Body of pancreas (tissue), 4 donors: Measurements from ENCODE around the gene PRG2. TPM values are rescaled to one million over a fixed set of nuclear protein-coding genes. Genes with fewer than 3 reads are reported as not detected.
A peak's percentile ranks its signal among the peaks of the same experiment; 100 is the strongest.

ENCODE experiments used
- ATAC-seq: fragments of 150-250 bp; one replicate; pipeline ENCODE4 v1.9.1; 2016
- DNase-seq, 4 donors: peaks; one replicate each; pipeline ENCODE4 v3.0.0-alpha.2; 2019
- H3K27ac ChIP-seq, 4 donors: fragments of 200-600 bp; sonication (generic); 1 replicate in 3 of 4; 2 replicates in 1 of 4; pipeline versions ENCODE4 v1.5.1 to v1.6.1; 2016 to 2019; ENCODE audit warnings: mild to moderate bottlenecking in 1 of 4, mixed read lengths in 1 of 4, moderate library complexity in 1 of 4
- H3K27me3 ChIP-seq, 2 donors: fragments of 200-600 bp; sonication (generic); one replicate each; pipeline ENCODE4 v1.6.0; 2016; ENCODE audit warnings: mild to moderate bottlenecking in 1 of 2
- H3K36me3 ChIP-seq, 2 donors: fragments of 200-600 bp; sonication (generic); replicated peaks in 1 of 2; 2 replicates each; pipeline ENCODE4 v1.5.1; 2016; ENCODE audit warnings: low read depth in 2 of 2; ENCODE audit not compliant: insufficient read depth in 1 of 2
- H3K4me1 ChIP-seq: fragments of 200-600 bp; sonication (generic); one replicate; pipeline ENCODE4 v1.6.0; 2016
- H3K4me3 ChIP-seq, 2 donors: fragments of 200-600 bp; sonication (generic); 1 replicate in 1 of 2; 2 replicates in 1 of 2; pipeline ENCODE4 v1.5.1; 2016 to 2019
- H3K9me3 ChIP-seq, 3 donors: fragments of 200-600 bp; sonication (generic); 1 replicate in 2 of 3; 2 replicates in 1 of 3; pipeline ENCODE4 v1.5.1; 2016
- CTCF ChIP-seq, 7 experiments: fragments of 450-650 bp in 4 of 7; fragments of 200-600 bp in 3 of 7; sonication (generic) in 3 of 7; IDR thresholded peaks; one replicate each; pipeline ENCODE4 v1.5.1; 2016 to 2019; ENCODE audit warnings: antibody characterized with exemption in 7 of 7
- POLR2A ChIP-seq, 3 donors: fragments of 450-650 bp; IDR thresholded peaks; one replicate each; pipeline ENCODE4 v1.6.1; 2016; ENCODE audit warnings: antibody characterized with exemption in 3 of 3, mild to moderate bottlenecking in 2 of 3
- WGBS, 2 donors: methylation state at CpG; one replicate each; pipeline ENCODE4 v1.1.5; 2017; 5-methylcytosine and 5-hydroxymethylcytosine counted together
- intact Hi-C: fragments of 100-400 bp; cut with DNase I; formaldehyde crosslinking; loops from one replicate; pipeline ENCODE4 v1.15.1; 2023
- total RNA-seq, 2 donors: library from RNA; depleted of rRNA; stranded (reverse); fragments of >200 nt; gene quantifications; one replicate each; pipeline ENCODE4 v1.1.0, GENCODE V29; 2016

The PRG2 gene
- total RNA-seq, 2 donors from 2014 or later = not detected

- TF ChIP-seq POLR2A (IDR thresholded peaks at IDR 0.05) (no peak), CTCF (IDR thresholded peaks at IDR 0.05) (no peak)
- no peak overlapping the region for H3K27ac ChIP-seq
- no peaks in the 10 kb centered on the region for H3K27me3 ChIP-seq
- DNase-seq (no peak), ATAC-seq (no peak)
- WGBS, 2 donors = 20 to 29% methylated on average over 4 of the region's 4 CpGs
- peaks cover 50% of the 10 kb centered on the region for H3K4me1 ChIP-seq
- H3K9me3 ChIP-seq = no peaks in the 10 kb centered on the region
- intact Hi-C loops = no loop called here
- no peak overlapping the region for H3K4me3 ChIP-seq
- H3K36me3 ChIP-seq = no peaks in the 10 kb centered on the region
Measured at GRCh38 chr11:57429946-57430345, 39.5 kb upstream of the PRG2 start.

- WGBS, 2 donors = 85 to 87% methylated on average over 5 of the region's 5 CpGs
- TF ChIP-seq POLR2A (IDR thresholded peaks at IDR 0.05) = no peak
- TF ChIP-seq CTCF (IDR thresholded peaks at IDR 0.05) = no peak
Measured at GRCh38 chr11:57428643-57429042, 38.2 kb upstream of the PRG2 start.

GRCh38 chr11:57427727-57428082 lies 37.3 kb upstream of the PRG2 start:
- Histone ChIP-seq H3K4me3 (no peak overlapping the region), H3K4me1 (peaks cover 56% of the 10 kb centered on the region), H3K27me3 (no peaks in the 10 kb centered on the region), H3K27ac (peak overlapping the region; percentile 78 to 94 (median 90)), H3K9me3 (no peaks in the 10 kb centered on the region), H3K36me3 (no peaks in the 10 kb centered on the region)
- TF ChIP-seq CTCF (IDR thresholded peaks at IDR 0.05) (no peak), POLR2A (IDR thresholded peaks at IDR 0.05) (no peak)
- peak; percentile 32 to 53 (median 46) for DNase-seq
- WGBS, 2 donors = 37 to 48% methylated on average over 8 of the region's 8 CpGs
- peak; percentile 8 for ATAC-seq
- intact Hi-C loops = no loop called here

More at GRCh38 chr11:57428643-57429042, 38.2 kb upstream of the PRG2 start:
- Histone ChIP-seq H3K27me3 (no peaks in the 10 kb centered on the region), H3K4me1 (peaks cover 56% of the 10 kb centered on the region), H3K4me3 (no peak overlapping the region), H3K36me3 (no peaks in the 10 kb centered on the region), H3K27ac (peak overlapping the region in 2 of 4 donors; percentile 89 to 94), H3K9me3 (no peaks in the 10 kb centered on the region)
- intact Hi-C loops = no loop called here
- DNase-seq = no peak
- ATAC-seq = no peak

GRCh38 chr11:57426929-57427726 lies 36.7 kb upstream of the PRG2 start, which contains the start of gene SLC43A3:
Gene SLC43A3, minus strand, starts transcription at chr11:57427121. Its CDS starts 949 bp downstream, at chr11:57426172.
- Histone ChIP-seq H3K27ac (peak within 1 kb of the TSS; percentile 78 to 94 (median 90)), H3K27me3 (no peaks in the 10 kb centered on the region), H3K4me1 (peaks cover 56% of the 10 kb centered on the region), H3K36me3 (no peaks in the 10 kb centered on the region), H3K9me3 (no peaks in the 10 kb centered on the region), H3K4me3 (no peak within 1 kb of the TSS)
- intact Hi-C loops = no loop called here
- ATAC-seq = peak; percentile 69
- TF ChIP-seq CTCF (IDR thresholded peaks at IDR 0.05) (no peak), POLR2A (IDR thresholded peaks at IDR 0.05) (peak in 2 of 3 donors; percentile 57 to 59)
- 12 to 20% methylated on average over 35 to 37 of the region's 39 CpGs for WGBS, 2 donors
- DNase-seq = peak; percentile 49 to 80 (median 66)
